GM18907 (cell line): Measurements from ENCODE around the gene AXIN1.
"Not testable (repeated sequence)": the region's sequence is repeated elsewhere in the genome, so short reads cannot be mapped to it uniquely, and the experiment has no call there.

Source experiments
- ATAC-seq: cut with Tn5 transposase; IDR thresholded peaks from one replicate; pipeline ENCODE4 v1.9.1; 2021; ENCODE audit warnings: mild to moderate bottlenecking, moderate library complexity; ENCODE audit not compliant: unreplicated experiment

The AXIN1 gene

GRCh38 chr16:354291-354881 lies 1.9 kb upstream of the AXIN1 start:
- ATAC-seq = no peak

- peak; percentile 6 for ATAC-seq
These were observed 1.1 kb upstream of the AXIN1 start for GRCh38 chr16:353404-354290.

GRCh38 chr16:351804-352520 lies 561 bp downstream of the AXIN1 start:
- peak; percentile 18 for ATAC-seq

GRCh38 chr16:350203-350602 lies 2.3 kb downstream of the AXIN1 start:
- ATAC-seq = no peak

GRCh38 chr16:349211-349610 lies 3.3 kb downstream of the AXIN1 start:
- no peak for ATAC-seq

GRCh38 chr16:348495-348894 lies 4.0 kb downstream of the AXIN1 start:
- ATAC-seq = not testable (repeated sequence)

- ATAC-seq = no peak
These were observed 5.3 kb downstream of the AXIN1 start for GRCh38 chr16:347203-347602.

GRCh38 chr16:346587-346986 lies 5.9 kb downstream of the AXIN1 start:
- ATAC-seq = no peak

GRCh38 chr16:345772-346171 lies 6.8 kb downstream of the AXIN1 start:
- ATAC-seq = no peak

- no peak for ATAC-seq
These were observed 9.9 kb downstream of the AXIN1 start for GRCh38 chr16:342455-343213.

- not testable (repeated sequence) for ATAC-seq
These were observed 10.6 kb downstream of the AXIN1 start for GRCh38 chr16:341974-342336.

GRCh38 chr16:341095-341973 lies 11.2 kb downstream of the AXIN1 start:
- ATAC-seq = not testable (repeated sequence)

- no peak for ATAC-seq
These were observed 12.0 kb downstream of the AXIN1 start for GRCh38 chr16:340370-341091.

- no peak for ATAC-seq
These were observed 12.8 kb downstream of the AXIN1 start for GRCh38 chr16:339680-340079.

- no peak for ATAC-seq
These were observed 14.4 kb downstream of the AXIN1 start for GRCh38 chr16:337975-338575.

GRCh38 chr16:337437-337836 lies 15.1 kb downstream of the AXIN1 start:
- no peak for ATAC-seq

- ATAC-seq = no peak
These were observed 16.3 kb downstream of the AXIN1 start for GRCh38 chr16:336269-336668.

- not testable (repeated sequence) for ATAC-seq
These were observed 17.5 kb downstream of the AXIN1 start for GRCh38 chr16:334861-335632.
